Endodermal cell (in vitro differentiated cells): ENCODE measurements around the gene CADM1. TPM values are rescaled to one million over a fixed set of nuclear protein-coding genes. Genes with fewer than 3 reads are reported as not detected.

Source experiments
- DNase-seq: peaks from one replicate; pipeline ENCODE4 v3.0.0-alpha.2; 2017
- H3K27ac ChIP-seq: 2 replicates; pipeline ENCODE4 v1.5.1; 2013; ENCODE audit warnings: mild to moderate bottlenecking, low read depth, low read length, moderate library complexity
- H3K27me3 ChIP-seq: 2 replicates; pipeline ENCODE4 v1.6.1; 2013; ENCODE audit warnings: mild to moderate bottlenecking, low read length, moderate library complexity; ENCODE audit not compliant: insufficient read depth, control insufficient read depth, poor library complexity, severe bottlenecking
- H3K36me3 ChIP-seq: 2 replicates; pipeline ENCODE4 v1.7.0; 2013; ENCODE audit warnings: mild to moderate bottlenecking, low read length, moderate library complexity; ENCODE audit not compliant: control insufficient read depth, insufficient read depth
- H3K4me1 ChIP-seq: one replicate; pipeline ENCODE4 v1.7.0; 2013; ENCODE audit warnings: low read length; ENCODE audit not compliant: control insufficient read depth, insufficient read depth
- H3K4me3 ChIP-seq: 2 replicates; pipeline ENCODE4 v1.5.1; 2013; ENCODE audit warnings: mild to moderate bottlenecking, low read length, moderate library complexity
- H3K9ac ChIP-seq: 2 replicates; pipeline ENCODE4 v1.6.1; 2013; ENCODE audit warnings: mild to moderate bottlenecking, low read length, moderate library complexity; ENCODE audit not compliant: poor library complexity, severe bottlenecking; ENCODE audit errors: extremely low read depth
- H3K9me3 ChIP-seq: 2 replicates; pipeline ENCODE4 v1.6.1; 2013; ENCODE audit warnings: mild to moderate bottlenecking, low read length, moderate library complexity; ENCODE audit not compliant: control insufficient read depth
- H3K27ac Mint-ChIP-seq: 2 replicates; pipeline ENCODE4 v1.8.0; 2020; ENCODE audit warnings: mixed read lengths
- H3K27me3 Mint-ChIP-seq: 2 replicates; pipeline ENCODE4 v1.8.0; 2021; ENCODE audit warnings: mild to moderate bottlenecking, mixed read lengths; ENCODE audit not compliant: insufficient read depth
- H3K36me3 Mint-ChIP-seq: 2 replicates; pipeline ENCODE4 v1.8.0; 2020; ENCODE audit warnings: low read depth, mixed read lengths
- H3K4me1 Mint-ChIP-seq: 2 replicates; pipeline ENCODE4 v1.8.0; 2020; ENCODE audit warnings: mixed read lengths
- H3K4me3 Mint-ChIP-seq: 2 replicates; pipeline ENCODE4 v1.8.0; 2020; ENCODE audit warnings: mild to moderate bottlenecking, moderate library complexity, mixed read lengths
- H3K9me3 Mint-ChIP-seq: 2 replicates; pipeline ENCODE4 v1.8.0; 2020; ENCODE audit warnings: mild to moderate bottlenecking, mixed read lengths
- WGBS, 2 experiments: methylation state at CpG; one replicate each; pipeline versions ENCODE4 v1.1.5 to v1.1.7; 2013; ENCODE audit warnings: missing lambda C conversion rate in 2 of 2, mixed read lengths in 1 of 2; ENCODE audit not compliant: insufficient coverage in 1 of 2, insufficient read length in 1 of 2; 5-methylcytosine and 5-hydroxymethylcytosine counted together
- total RNA-seq, 2 donors: library from RNA; stranded (reverse); fragmentation: NEBNext Ultra II Directional in 1 of 2; extraction: Animal tissue kit (Norgen Biotek cat#: 25700) in 1 of 2; gene quantifications; 2 replicates in 1 of 2; 3 replicates in 1 of 2; pipeline ENCODE4 v1.2.1, GENCODE V29; 2021
- TF ChIP-seq, protein P1 (sequence below): fragments of 200-600 bp; sonication (generic); conservative IDR thresholded peaks from 2 replicates; pipeline ENCODE4 v1.5.0; 2021; ENCODE audit warnings: antibody characterized with exemption, mild to moderate bottlenecking

CADM1 gene
- total RNA-seq, 2 donors from 2014 or later, result 76.3 to 88.2 TPM

DNA sequence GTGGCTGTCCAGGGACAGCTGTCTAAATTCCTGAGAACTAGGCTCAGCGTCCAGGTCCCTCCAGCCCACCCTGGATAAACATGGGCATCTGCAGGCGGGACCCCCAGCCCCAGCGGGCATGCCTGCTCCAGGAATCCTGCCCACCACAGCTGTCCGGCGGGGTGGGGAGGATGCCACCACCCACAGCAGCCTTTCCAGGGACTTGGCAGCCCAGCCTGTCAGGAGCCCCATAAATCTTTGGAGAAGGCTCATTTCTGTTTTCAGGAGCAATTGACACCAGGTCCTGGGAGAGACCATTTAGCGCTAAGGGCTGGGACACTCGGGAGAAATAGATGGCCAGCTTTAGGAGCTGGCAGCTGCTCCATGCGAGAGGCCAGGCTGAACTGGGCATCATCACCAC lies 358.9 kb downstream of the CADM1 start:
- Histone ChIP-seq H3K36me3 (no peaks in the 10 kb centered on the region), H3K4me3 (no peak overlapping the region), H3K4me1 (no peaks in the 10 kb centered on the region), H3K27me3 (no peaks in the 10 kb centered on the region), H3K27ac (no peak overlapping the region), H3K9ac (no peak overlapping the region), H3K9me3 (no peaks in the 10 kb centered on the region)
- no peak overlapping the region for H3K27ac Mint-ChIP-seq
- no peaks in the 10 kb centered on the region for H3K9me3 Mint-ChIP-seq
- H3K27me3 Mint-ChIP-seq, result peaks cover 3% of the 10 kb centered on the region
- H3K4me3 Mint-ChIP-seq, result no peak overlapping the region
- H3K36me3 Mint-ChIP-seq, result no peaks in the 10 kb centered on the region
- DNase-seq, result no peak
- H3K4me1 Mint-ChIP-seq, result peaks cover 7% of the 10 kb centered on the region
- TF ChIP-seq, protein P1, sequence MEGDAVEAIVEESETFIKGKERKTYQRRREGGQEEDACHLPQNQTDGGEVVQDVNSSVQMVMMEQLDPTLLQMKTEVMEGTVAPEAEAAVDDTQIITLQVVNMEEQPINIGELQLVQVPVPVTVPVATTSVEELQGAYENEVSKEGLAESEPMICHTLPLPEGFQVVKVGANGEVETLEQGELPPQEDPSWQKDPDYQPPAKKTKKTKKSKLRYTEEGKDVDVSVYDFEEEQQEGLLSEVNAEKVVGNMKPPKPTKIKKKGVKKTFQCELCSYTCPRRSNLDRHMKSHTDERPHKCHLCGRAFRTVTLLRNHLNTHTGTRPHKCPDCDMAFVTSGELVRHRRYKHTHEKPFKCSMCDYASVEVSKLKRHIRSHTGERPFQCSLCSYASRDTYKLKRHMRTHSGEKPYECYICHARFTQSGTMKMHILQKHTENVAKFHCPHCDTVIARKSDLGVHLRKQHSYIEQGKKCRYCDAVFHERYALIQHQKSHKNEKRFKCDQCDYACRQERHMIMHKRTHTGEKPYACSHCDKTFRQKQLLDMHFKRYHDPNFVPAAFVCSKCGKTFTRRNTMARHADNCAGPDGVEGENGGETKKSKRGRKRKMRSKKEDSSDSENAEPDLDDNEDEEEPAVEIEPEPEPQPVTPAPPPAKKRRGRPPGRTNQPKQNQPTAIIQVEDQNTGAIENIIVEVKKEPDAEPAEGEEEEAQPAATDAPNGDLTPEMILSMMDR, result no peak
- WGBS, 2 experiments, result 92 to 97% methylated on average over 5 to 8 of the region's 8 CpGs

DNA sequence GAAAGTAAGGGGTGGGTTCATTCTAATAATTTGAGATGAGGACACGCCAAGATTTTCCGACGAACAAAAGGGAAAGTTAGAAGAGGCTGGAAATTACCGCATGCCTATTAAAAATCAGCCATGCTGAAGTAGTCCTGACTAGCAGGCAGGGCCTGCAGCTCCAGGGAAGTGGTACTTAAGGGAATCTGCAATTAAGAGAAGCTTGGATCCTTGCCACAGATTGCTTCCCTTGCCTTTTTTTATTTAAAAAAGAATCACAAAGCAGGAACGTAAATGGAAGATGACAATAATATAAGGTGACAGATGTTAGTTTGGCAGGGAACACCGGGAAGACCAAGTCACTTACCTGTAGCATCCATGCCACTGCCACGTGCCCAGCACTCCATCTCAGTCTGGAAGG lies 359.3 kb downstream of the CADM1 start:
- Mint-ChIP-seq H3K36me3 (no peaks in the 10 kb centered on the region), H3K27me3 (peaks cover 5% of the 10 kb centered on the region), H3K4me1 (peaks cover 7% of the 10 kb centered on the region), H3K27ac (no peak overlapping the region), H3K9me3 (no peaks in the 10 kb centered on the region), H3K4me3 (no peak overlapping the region)
- H3K27ac ChIP-seq, result no peak overlapping the region
- H3K36me3 ChIP-seq, result no peaks in the 10 kb centered on the region
- H3K4me1 ChIP-seq, result no peaks in the 10 kb centered on the region
- 91 to 95% methylated on average over 6 to 7 of the region's 7 CpGs for WGBS, 2 experiments
- no peak overlapping the region for H3K4me3 ChIP-seq
- H3K27me3 ChIP-seq, result no peaks in the 10 kb centered on the region
- TF ChIP-seq, protein P1, result no peak
- DNase-seq, result no peak
- no peak overlapping the region for H3K9ac ChIP-seq
- no peaks in the 10 kb centered on the region for H3K9me3 ChIP-seq

DNA sequence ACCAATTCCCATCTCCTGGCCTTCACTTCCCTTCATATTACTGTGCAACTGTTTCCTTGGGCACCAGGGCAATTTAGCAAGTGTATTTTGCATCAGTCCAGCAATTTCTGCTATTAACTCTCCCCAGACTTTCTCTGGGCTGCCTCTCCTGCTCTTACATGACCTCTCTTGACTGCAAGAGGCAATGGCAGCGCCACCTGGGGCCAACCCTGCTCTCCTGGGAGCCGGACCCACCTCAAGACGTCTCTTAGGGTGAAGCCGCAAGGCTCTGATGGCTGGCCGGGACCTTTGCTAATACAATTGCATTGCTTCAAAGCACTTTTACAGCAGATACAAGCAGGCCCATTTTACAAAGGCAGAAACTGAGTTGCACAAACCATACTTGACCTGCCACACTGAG lies 360.2 kb downstream of the CADM1 start:
- no peak for DNase-seq
- Mint-ChIP-seq H3K27me3 (peaks cover 8% of the 10 kb centered on the region), H3K9me3 (no peaks in the 10 kb centered on the region), H3K36me3 (no peaks in the 10 kb centered on the region), H3K4me1 (peaks cover 13% of the 10 kb centered on the region), H3K4me3 (no peak overlapping the region), H3K27ac (no peak overlapping the region)
- Histone ChIP-seq H3K4me1 (no peaks in the 10 kb centered on the region), H3K27ac (no peak overlapping the region), H3K9me3 (no peaks in the 10 kb centered on the region), H3K27me3 (no peaks in the 10 kb centered on the region), H3K36me3 (no peaks in the 10 kb centered on the region), H3K4me3 (no peak overlapping the region), H3K9ac (no peak overlapping the region)
- WGBS, 2 experiments, result 87 to 90% methylated on average over 5 of the region's 5 CpGs
- TF ChIP-seq, protein P1, result peak; percentile 44
